Upper lobe of left lung (tissue), 6 donors: Measurements from ENCODE around the gene AK9. TPM values are rescaled to one million over a fixed set of nuclear protein-coding genes. Genes with fewer than 3 reads are reported as not detected.

Experiments used
- ATAC-seq, 2 donors: fragments of 200-7000 bp; cut with Tn5 transposase; one replicate each; pipeline ENCODE4 v1.9.1; 2022; ENCODE audit warnings: mild to moderate bottlenecking in 2 of 2, moderate library complexity in 2 of 2; ENCODE audit not compliant: low FRiP score in 2 of 2
- DNase-seq, 2 donors: peaks; one replicate each; pipeline ENCODE4 v3.0.0-alpha.2; 2019 to 2020
- H3K27ac ChIP-seq, 4 donors: fragments of 200-600 bp; sonication (generic); one replicate each; pipeline ENCODE4 v1.5.1; 2016 to 2019
- H3K27me3 ChIP-seq, 4 donors: fragments of 200-600 bp; sonication (generic); one replicate each; pipeline ENCODE4 v1.5.1; 2017 to 2019
- H3K36me3 ChIP-seq, 4 donors: fragments of 200-600 bp; sonication (generic); one replicate each; pipeline ENCODE4 v1.5.1; 2016 to 2019
- H3K4me1 ChIP-seq, 4 donors: fragments of 200-600 bp; sonication (generic); one replicate each; pipeline ENCODE4 v1.5.1; 2018 to 2019
- H3K4me3 ChIP-seq, 4 donors: fragments of 200-600 bp; sonication (generic); one replicate each; pipeline ENCODE4 v1.5.1; 2017 to 2019; ENCODE audit warnings: mild to moderate bottlenecking in 2 of 4, moderate library complexity in 1 of 4
- H3K9me3 ChIP-seq, 4 donors: fragments of 200-600 bp; sonication (generic); one replicate each; pipeline ENCODE4 v1.5.1; 2018 to 2019
- CTCF ChIP-seq, 6 experiments: fragments of 450-650 bp in 4 of 6; fragments of 200-600 bp in 2 of 6; sonication (generic) in 2 of 6; IDR thresholded peaks; one replicate each; pipeline ENCODE4 v1.5.1; 2016 to 2019; ENCODE audit warnings: antibody characterized with exemption in 6 of 6
- EP300 ChIP-seq, 4 donors: sonication (generic); formaldehyde crosslinking; IDR thresholded peaks; one replicate each; pipeline ENCODE4 v1.5.1; 2017; ENCODE audit warnings: antibody characterized with exemption in 4 of 4, control low read depth in 2 of 4
- POLR2A ChIP-seq, 4 donors: fragments of 450-650 bp; IDR thresholded peaks; one replicate each; pipeline ENCODE4 v1.5.1; 2016 to 2017; ENCODE audit warnings: antibody characterized with exemption in 4 of 4, mild to moderate bottlenecking in 2 of 4
- POLR2AphosphoS5 ChIP-seq, 2 donors: sonication (generic); formaldehyde crosslinking; IDR thresholded peaks; one replicate each; pipeline ENCODE4 v1.5.1; 2017; ENCODE audit warnings: antibody characterized with exemption in 2 of 2
- WGBS, 2 donors: methylation state at CpG; one replicate each; pipeline ENCODE4 v1.1.5; 2017 to 2018; 5-methylcytosine and 5-hydroxymethylcytosine counted together
- total RNA-seq, 6 donors: library from RNA; depleted of rRNA in 4 of 6; stranded (reverse); fragments of >200 nt in 4 of 6; gene quantifications; one replicate each; pipeline versions ENCODE4 v1.1.0 to v1.2.1, GENCODE V29; 2016 to 2021
- donor health status: DM: no; HTN: no; CAD: no; lungs with moderate emphysema.
- donor health status: DM: no; HTN: yes; CAD: no; lungs with severe emphysema.

Gene AK9
- total RNA-seq, 6 donors from 2014 or later: 5.9 to 48.2 (median 13.0) TPM

GRCh38 chr6:109455437-109456110 is 235.4 kb downstream of the AK9 start, which contains the start of gene MICAL1:
TSS of gene MICAL1 (minus strand) at chr6:109455772. CDS start at chr6:109454196, 1,576 bp downstream.
- Histone ChIP-seq H3K36me3 (peaks cover 0 to 19% (median 5%) of the 10 kb centered on the region in 4 donors), H3K4me1 (peaks cover 28 to 45% (median 35%) of the 10 kb centered on the region in 4 donors), H3K27ac (peak within 1 kb of the TSS; percentile 84 to 93 (median 86)), H3K4me3 (peak within 1 kb of the TSS; percentile 76 to 92 (median 82)), H3K9me3 (no peaks in the 10 kb centered on the region), H3K27me3 (no peaks in the 10 kb centered on the region)
- DNase-seq (peak; percentile 91 to 96), ATAC-seq (peak; percentile 86)
- 0 to 1% methylated on average over 13 to 24 of the region's 70 CpGs for WGBS, 2 donors
- TF ChIP-seq POLR2AphosphoS5 (IDR thresholded peaks at IDR 0.05) (peak in 1 of 2 donors; percentile 66), CTCF (IDR thresholded peaks at IDR 0.05) (peak; percentile 14 to 72 (median 46)), EP300 (IDR thresholded peaks at IDR 0.05) (no peak), POLR2A (IDR thresholded peaks at IDR 0.05) (peak in 2 of 4 donors; percentile 29 to 72)

- Histone ChIP-seq H3K27ac (peak overlapping the region; percentile 84 to 93 (median 86)), H3K9me3 (no peaks in the 10 kb centered on the region), H3K36me3 (peaks cover 0 to 19% (median 5%) of the 10 kb centered on the region in 4 donors), H3K4me1 (peaks cover 28 to 45% (median 35%) of the 10 kb centered on the region in 4 donors), H3K27me3 (no peaks in the 10 kb centered on the region), H3K4me3 (peak overlapping the region; percentile 76 to 92 (median 82))
- ATAC-seq: peak; percentile 37 to 39
- WGBS, 2 donors: 3 to 12% methylated on average over 15 to 42 of the region's 48 CpGs
- no peak for TF ChIP-seq EP300 (IDR thresholded peaks at IDR 0.05)
- peak in 1 of 2 donors; percentile 62 for TF ChIP-seq POLR2AphosphoS5 (IDR thresholded peaks at IDR 0.05)
- peak in 1 of 4 donors; percentile 80 for TF ChIP-seq POLR2A (IDR thresholded peaks at IDR 0.05)
- no peak for TF ChIP-seq CTCF (IDR thresholded peaks at IDR 0.05)
- peak; percentile 77 to 89 for DNase-seq
These were observed 236.2 kb downstream of the AK9 start for GRCh38 chr6:109454496-109455436.

- TF ChIP-seq EP300 (IDR thresholded peaks at IDR 0.05): no peak
- no peak for TF ChIP-seq POLR2AphosphoS5 (IDR thresholded peaks at IDR 0.05)
- no peak for TF ChIP-seq CTCF (IDR thresholded peaks at IDR 0.05)
- no peak for TF ChIP-seq POLR2A (IDR thresholded peaks at IDR 0.05)
- peaks cover 0 to 19% (median 5%) of the 10 kb centered on the region in 4 donors for H3K36me3 ChIP-seq
- peaks cover 26 to 49% (median 31%) of the 10 kb centered on the region in 4 donors for H3K4me1 ChIP-seq
- peak in 1 of 2 donors; percentile 73 for DNase-seq
- H3K9me3 ChIP-seq: no peaks in the 10 kb centered on the region
- H3K4me3 ChIP-seq: peak overlapping the region; percentile 7 to 92 (median 78)
- ATAC-seq: no peak
- 84 to 87% methylated on average over 15 to 26 of the region's 27 CpGs for WGBS, 2 donors
- H3K27me3 ChIP-seq: no peaks in the 10 kb centered on the region
- peak overlapping the region; percentile 84 to 93 (median 86) for H3K27ac ChIP-seq
These were observed 237.2 kb downstream of the AK9 start for GRCh38 chr6:109453594-109454495.

- Histone ChIP-seq H3K36me3 (peaks cover 0 to 19% (median 5%) of the 10 kb centered on the region in 4 donors), H3K9me3 (no peaks in the 10 kb centered on the region), H3K4me1 (peaks cover 19 to 48% (median 29%) of the 10 kb centered on the region in 4 donors), H3K27ac (no peak overlapping the region), H3K4me3 (no peak overlapping the region), H3K27me3 (no peaks in the 10 kb centered on the region)
- ATAC-seq (no peak), DNase-seq (no peak)
- TF ChIP-seq CTCF (IDR thresholded peaks at IDR 0.05) (no peak), EP300 (IDR thresholded peaks at IDR 0.05) (no peak), POLR2AphosphoS5 (IDR thresholded peaks at IDR 0.05) (no peak), POLR2A (IDR thresholded peaks at IDR 0.05) (no peak)
- 100% methylated on average over 2 of the region's 2 CpGs; no CpG with 5 or more reads in 1 of the 2 donors for WGBS, 2 donors
These were observed 237.8 kb downstream of the AK9 start for GRCh38 chr6:109453156-109453555.
